H1 (cell line): ENCODE results near the gene SMIM13. TPM values are rescaled to one million over a fixed set of nuclear protein-coding genes. Genes with fewer than 3 reads are reported as not detected.

Experiments
- CTCF ChIA-PET: fragments of 300-600 bp; sonication (Branson Sonifier 250); formaldehyde crosslinking; loops from one replicate; lab custom pipeline; 2021; ENCODE audit not compliant: partially characterized antibody; lab: Charles Lee
- POLR2A ChIA-PET: fragments of 300-600 bp; sonication (Branson Sonifier 250); formaldehyde crosslinking; loops from one replicate; lab custom pipeline; 2021; ENCODE audit warnings: inconsistent platforms; ENCODE audit not compliant: partially characterized antibody; lab: Charles Lee
- DNase-seq, 2 experiments: peaks; one replicate each; pipeline versions ENCODE4 v3.0.0 to v3.0.0-alpha.2; 2010 to 2022; ENCODE audit warnings: low spot score in 2 of 2, low read depth in 1 of 2, mixed read lengths in 1 of 2
- FAIRE-seq: peaks from 2 replicates; lab custom pipeline; 2011; peaks lifted over from hg19 to GRCh38; lab: Jason Lieb, UNC
- H2AFZ ChIP-seq: 2 replicates; pipeline ENCODE4 v1.8.1; 2012; ENCODE audit warnings: low read length, inconsistent platforms
- H2AK5ac ChIP-seq: 2 replicates; pipeline ENCODE4 v1.6.1; 2013; ENCODE audit warnings: low read depth, low read length
- H2BK120ac ChIP-seq: replicated peaks from 2 replicates; pipeline ENCODE3; 2013; ENCODE audit warnings: low read depth, low read length, inconsistent platforms
- H2BK12ac ChIP-seq: 2 replicates; pipeline ENCODE4 v1.6.1; 2013; ENCODE audit warnings: low read depth, low read length
- H2BK15ac ChIP-seq: 2 replicates; pipeline ENCODE4 v1.6.1; 2013; ENCODE audit warnings: low read length
- H2BK20ac ChIP-seq: 2 replicates; pipeline ENCODE4 v1.6.1; 2013; ENCODE audit warnings: low read length
- H2BK5ac ChIP-seq: 2 replicates; pipeline ENCODE4 v1.6.1; 2013; ENCODE audit warnings: low read depth, low read length
- H3K14ac ChIP-seq: 2 replicates; pipeline ENCODE4 v1.6.1; 2013; ENCODE audit warnings: inconsistent platforms; ENCODE audit not compliant: insufficient read length
- H3K18ac ChIP-seq: 2 replicates; pipeline ENCODE4 v1.6.1; 2013; ENCODE audit warnings: low read length; ENCODE audit errors: extremely low read depth
- H3K23ac ChIP-seq: 2 replicates; pipeline ENCODE4 v1.6.1; 2013; ENCODE audit warnings: inconsistent platforms; ENCODE audit not compliant: insufficient read length
- H3K23me2 ChIP-seq: 2 replicates; pipeline ENCODE4 v1.6.1; 2013; ENCODE audit warnings: low read depth, low read length
- H3K27ac ChIP-seq: 2 replicates; pipeline ENCODE4 v1.6.1; 2011; ENCODE audit warnings: low read depth, low read length, inconsistent platforms
- H3K27me3 ChIP-seq, 4 experiments: replicated peaks in 1 of 4; 1 replicate in 1 of 4; 2 replicates in 3 of 4; pipeline versions ENCODE4 v1.6.1 to v1.8.1; 2011 to 2013; ENCODE audit warnings: low read length in 3 of 4, mild to moderate bottlenecking in 3 of 4, inconsistent platforms in 2 of 4, mixed read lengths in 2 of 4, moderate library complexity in 1 of 4; ENCODE audit not compliant: control insufficient read depth in 3 of 4, insufficient read depth in 3 of 4; ENCODE audit errors: extremely low read depth in 1 of 4
- H3K36me3 ChIP-seq, 4 experiments: 2 replicates each; pipeline versions ENCODE4 v1.6.1 to v1.8.1; 2011 to 2013; ENCODE audit warnings: mild to moderate bottlenecking in 4 of 4, low read length in 3 of 4, moderate library complexity in 2 of 4, control low read depth in 1 of 4, inconsistent platforms in 1 of 4; ENCODE audit not compliant: insufficient read depth in 4 of 4, control insufficient read depth in 2 of 4
- H3K4ac ChIP-seq: replicated peaks from 2 replicates; pipeline ENCODE3; 2013; ENCODE audit warnings: low read length, low read depth, mixed read lengths, inconsistent platforms; ENCODE audit not compliant: insufficient read length
- H3K4me1 ChIP-seq, 4 experiments: replicated peaks in 1 of 4; 1 replicate in 1 of 4; 2 replicates in 3 of 4; pipeline versions ENCODE4 v1.6.1 to v1.8.1; 2011 to 2013; ENCODE audit warnings: low read length in 3 of 4, inconsistent platforms in 2 of 4, mixed read lengths in 1 of 4; ENCODE audit not compliant: insufficient read depth in 4 of 4, control insufficient read depth in 3 of 4
- H3K4me2 ChIP-seq, 2 experiments: 2 replicates each; pipeline versions ENCODE4 v1.6.1 to v1.8.1; 2011 to 2013; ENCODE audit warnings: low read depth in 2 of 2, low read length in 2 of 2, control low read depth in 1 of 2, inconsistent platforms in 1 of 2, mild to moderate bottlenecking in 1 of 2; ENCODE audit not compliant: insufficient read depth in 1 of 2
- H3K4me3 ChIP-seq, 4 experiments: fragments of 200-600, 300-600 bp in 1 of 4; sonication (generic), shearing (Covaris generic), sonication (Bioruptor Twin) in 1 of 4; 2 replicates each; pipeline versions ENCODE4 v1.5.1 to v1.8.1; 2011 to 2016; ENCODE audit warnings: low read length in 4 of 4, low read depth in 3 of 4, control low read depth in 2 of 4, inconsistent platforms in 2 of 4, mild to moderate bottlenecking in 2 of 4, mixed read lengths in 1 of 4, moderate library complexity in 1 of 4; ENCODE audit not compliant: insufficient read depth in 2 of 4; ENCODE audit errors: extremely low read depth in 1 of 4
- H3K56ac ChIP-seq: replicated peaks from 2 replicates; pipeline ENCODE3; 2013; ENCODE audit warnings: low read depth, mild to moderate bottlenecking, mixed read lengths, low read length, inconsistent platforms; ENCODE audit not compliant: insufficient read length
- H3K79me1 ChIP-seq: 2 replicates; pipeline ENCODE4 v1.6.1; 2013; ENCODE audit warnings: low read depth, low read length, control low read depth
- H3K79me2 ChIP-seq, 2 experiments: 2 replicates each; pipeline versions ENCODE4 v1.6.1 to v1.8.1; 2012 to 2013; ENCODE audit warnings: low read length in 2 of 2, mild to moderate bottlenecking in 2 of 2, inconsistent platforms in 1 of 2; ENCODE audit not compliant: insufficient read depth in 2 of 2, control insufficient read depth in 1 of 2
- H3K9ac ChIP-seq, 4 experiments: replicated peaks in 1 of 4; 1 replicate in 1 of 4; 2 replicates in 3 of 4; pipeline versions ENCODE4 v1.6.1 to v1.8.1; 2011 to 2013; ENCODE audit warnings: low read depth in 3 of 4, low read length in 3 of 4, control low read depth in 2 of 4, mild to moderate bottlenecking in 2 of 4, moderate library complexity in 2 of 4, inconsistent platforms in 1 of 4; ENCODE audit errors: extremely low read depth in 1 of 4
- H3K9me3 ChIP-seq, 2 experiments: 2 replicates each; pipeline versions ENCODE4 v1.6.1 to v1.8.1; 2012 to 2013; ENCODE audit warnings: mild to moderate bottlenecking in 2 of 2, moderate library complexity in 2 of 2, control low read depth in 1 of 2, inconsistent platforms in 1 of 2, low read depth in 1 of 2, low read length in 1 of 2, mixed read lengths in 1 of 2; ENCODE audit not compliant: insufficient read depth in 2 of 2
- H4K20me1 ChIP-seq, 2 experiments: replicated peaks in 1 of 2; 2 replicates each; pipeline versions ENCODE3 to v1.8.1; 2011 to 2013; ENCODE audit warnings: inconsistent platforms in 2 of 2, low read length in 2 of 2, mild to moderate bottlenecking in 1 of 2; ENCODE audit not compliant: insufficient read depth in 2 of 2, control insufficient read depth in 1 of 2
- H4K5ac ChIP-seq: 2 replicates; pipeline ENCODE4 v1.6.1; 2013; ENCODE audit warnings: low read length, low read depth, mixed read lengths, inconsistent platforms; ENCODE audit not compliant: insufficient read length
- H4K8ac ChIP-seq: 2 replicates; pipeline ENCODE4 v1.8.0; 2013; ENCODE audit warnings: mild to moderate bottlenecking, moderate library complexity, low read length, inconsistent platforms; ENCODE audit not compliant: insufficient read depth; ENCODE audit errors: extremely low read depth
- H4K91ac ChIP-seq: replicated peaks from 2 replicates; pipeline ENCODE3; 2013; ENCODE audit warnings: low read length, mixed read lengths, inconsistent platforms; ENCODE audit not compliant: insufficient read length
- ATF2 ChIP-seq: IDR thresholded peaks from 2 replicates; pipeline ENCODE4 v1.6.1; 2012; ENCODE audit warnings: low read length, inconsistent platforms
- FOSL1 ChIP-seq: IDR thresholded peaks from 2 replicates; pipeline ENCODE4 v1.6.1; 2011; ENCODE audit warnings: mild to moderate bottlenecking, low read depth, low read length, moderate library complexity; ENCODE audit not compliant: insufficient read depth
- JUN ChIP-seq: IDR thresholded peaks from 2 replicates; pipeline ENCODE4 v1.6.1; 2011; ENCODE audit warnings: low read depth, mild to moderate bottlenecking, improper control_type of control experiment, low read length
- KDM4A ChIP-seq: IDR thresholded peaks from one replicate; pipeline ENCODE4 v1.7.1; 2012; ENCODE audit warnings: low read depth, mild to moderate bottlenecking, moderate library complexity, low read length, inconsistent platforms; ENCODE audit not compliant: severe bottlenecking
- POLR2A ChIP-seq, 2 experiments: IDR thresholded peaks; 1 replicate in 1 of 2; 2 replicates in 1 of 2; pipeline ENCODE4 v1.6.1; 2011; ENCODE audit warnings: low read depth in 2 of 2, low read length in 2 of 2, mild to moderate bottlenecking in 2 of 2; ENCODE audit errors: control extremely low read depth in 1 of 2
- RFX5 ChIP-seq: IDR thresholded peaks from 2 replicates; pipeline ENCODE4 v1.6.1; 2011; ENCODE audit warnings: low read depth, low read length, improper control_type of control experiment, borderline replicate concordance
- RXRA ChIP-seq: IDR thresholded peaks from 2 replicates; pipeline ENCODE4 v1.6.1; 2011; ENCODE audit warnings: low read depth, mild to moderate bottlenecking, low read length, moderate library complexity; ENCODE audit not compliant: insufficient read depth
- SP4 ChIP-seq: IDR thresholded peaks from 2 replicates; pipeline ENCODE4 v1.6.1; 2012; ENCODE audit warnings: low read length, inconsistent platforms
- TAF1 ChIP-seq: IDR thresholded peaks from 2 replicates; pipeline ENCODE4 v1.6.1; 2011; ENCODE audit warnings: mild to moderate bottlenecking, low read depth, low read length
- TCF12 ChIP-seq: IDR thresholded peaks from 2 replicates; pipeline ENCODE4 v1.6.1; 2011; ENCODE audit warnings: low read depth, mild to moderate bottlenecking, low read length
- USF2 ChIP-seq: IDR thresholded peaks from 2 replicates; pipeline ENCODE4 v1.6.1; 2011; ENCODE audit warnings: low read length, improper control_type of control experiment
- ZNF274 ChIP-seq: IDR thresholded peaks from 2 replicates; pipeline ENCODE4 v1.7.0; 2012; ENCODE audit warnings: low read length, borderline replicate concordance; ENCODE audit errors: extremely low read depth
- WGBS, 2 experiments: shearing (Covaris generic) in 1 of 2; methylation state at CpG; one replicate each; pipeline versions ENCODE4 v1.1.6 to v1.1.7; 2013 to 2015; ENCODE audit warnings: low lambda C conversion rate in 2 of 2, mixed read lengths in 2 of 2, inconsistent platforms in 1 of 2, low coverage in 1 of 2, missing lambda C conversion rate in 1 of 2; ENCODE audit not compliant: insufficient replicate concordance in 2 of 2, insufficient coverage in 1 of 2, insufficient read length in 1 of 2; ENCODE audit errors: extremely low coverage in 1 of 2, missing lambda C conversion rate in 1 of 2; 5-methylcytosine and 5-hydroxymethylcytosine counted together
- polyA plus RNA-seq, 7 experiments: library from polyadenylated mRNA; depleted of rRNA in 3 of 7; stranded (reverse) in 5 of 7; unstranded in 2 of 7; fragments of >200 nt in 5 of 7; fragments of 200-250 nt in 2 of 7; gene quantifications; 1 replicate in 5 of 7; 2 replicates in 1 of 7; 4 replicates in 1 of 7; pipeline versions ENCODE4 v1.2.1 to v1.2.3, GENCODE V29; 2011 to 2013; ENCODE audit warnings: missing spikeins in 2 of 7, mixed read lengths in 2 of 7
- total RNA-seq: library from RNA; stranded (reverse); fragmentation: NEBNext Ultra II Directional; extraction: Animal tissue kit (Norgen Biotek cat#: 25700); gene quantifications from 2 replicates; pipeline ENCODE4 v1.2.1, GENCODE V29; 2021

The SMIM13 gene
- total and polyA plus RNA-seq, 2 of the 8 experiments (the other 6 are each of a cell fraction or from before 2014, with no cell fraction given): 1.7 to 10.6 TPM

- Histone ChIP-seq H3K56ac (no peak overlapping the region), H3K4me2 (no peak overlapping the region; a peak in 1 of 4 replicates), H3K14ac (no peak overlapping the region), H3K79me2 (no peaks in the 10 kb centered on the region), H2AFZ (no peak overlapping the region), H3K9ac (no peak overlapping the region), H4K91ac (no peak overlapping the region), H2BK120ac (no peak overlapping the region), H3K23ac (no peak overlapping the region), H3K4ac (no peak overlapping the region), H3K4me1 (no peaks in the 10 kb centered on the region; a peak in 1 of 7 replicates), H4K20me1 (no peaks in the 10 kb centered on the region), H3K9me3 (no peaks in the 10 kb centered on the region), H4K5ac (no peak overlapping the region), H2BK5ac (no peak overlapping the region), H3K36me3 (no peaks in the 10 kb centered on the region), H2BK15ac (no peak overlapping the region), H3K23me2 (no peaks in the 10 kb centered on the region), H3K27ac (no peak overlapping the region), H3K27me3 (no peaks in the 10 kb centered on the region), H3K18ac (no peak overlapping the region), H2BK12ac (no peak overlapping the region), H2AK5ac (no peak overlapping the region; the same call in 1 of the 2 replicates), H4K8ac (no peak overlapping the region), H3K4me3 (no peak overlapping the region), H2BK20ac (no peak overlapping the region), H3K79me1 (no peaks in the 10 kb centered on the region)
- 94% methylated on average over 3 of the region's 3 CpGs; no CpG with 5 or more reads in 1 of the 2 experiments for WGBS, 2 experiments
- DNase-seq (no peak), FAIRE-seq (no peak)
- CTCF ChIA-PET: interaction anchor here (0.9 to 1.9 kb wide), 5 partner anchors 10 to 343 kb away, joined by 3 to 10 read pairs (median 4); no protein-coding TSS in a partner anchor
- POLR2A ChIA-PET: interaction anchor here (0.6 to 0.9 kb wide), 2 partner anchors 173 to 270 kb away, joined by 3 read pairs; no protein-coding TSS in a partner anchor
- TF ChIP-seq RFX5 (no peak), POLR2A (IDR thresholded peaks at IDR 0.05; ENCODE audit: control extremely low read depth in 1 of 2, low read depth in 2 of 2, low read length in 2 of 2) (no peak), ZNF274 (no peak), KDM4A (no peak), JUN (no peak), TCF12 (no peak), RXRA (no peak), USF2 (no peak), FOSL1 (no peak), SP4 (no peak), ATF2 (no peak), TAF1 (no peak)
Measured at GRCh38 chr6:11162262-11162661, 68.6 kb downstream of the SMIM13 start.
